Sigmoid colon (tissue), 7 donors: ENCODE measurements around the gene C17orf67. TPM values are rescaled to one million over a fixed set of nuclear protein-coding genes. Genes with fewer than 3 reads are reported as not detected.

Experiments used
- DNase-seq: peaks from one replicate; pipeline ENCODE4 v3.0.0-alpha.2; 2019
- H3K27ac ChIP-seq, 4 donors: fragments of 200-600 bp; sonication (generic); one replicate each; pipeline ENCODE4 v1.5.1; 2016 to 2019; ENCODE audit warnings: mild to moderate bottlenecking in 1 of 4
- H3K27me3 ChIP-seq, 3 donors: fragments of 200-600 bp; sonication (generic); one replicate each; pipeline ENCODE4 v1.5.1; 2019; ENCODE audit warnings: mild to moderate bottlenecking in 1 of 3
- H3K36me3 ChIP-seq, 4 donors: fragments of 200-600 bp; sonication (generic); one replicate each; pipeline ENCODE4 v1.5.1; 2016 to 2019
- H3K4me1 ChIP-seq, 4 donors: fragments of 200-600 bp; sonication (generic); one replicate each; pipeline ENCODE4 v1.5.1; 2017 to 2019
- H3K4me3 ChIP-seq, 4 donors: fragments of 200-600 bp; sonication (generic); one replicate each; pipeline ENCODE4 v1.5.1; 2017 to 2019; ENCODE audit warnings: mild to moderate bottlenecking in 2 of 4, moderate library complexity in 1 of 4
- H3K9me3 ChIP-seq, 4 donors: fragments of 200-600 bp in 3 of 4; sonication (generic) in 3 of 4; one replicate each; pipeline versions ENCODE4 v1.5.1 to v1.6.1; 2013 to 2019
- CTCF ChIP-seq, 4 experiments: fragments of 450-650 bp in 3 of 4; fragments of 200-600 bp in 1 of 4; IDR thresholded peaks; one replicate each; pipeline ENCODE4 v1.5.1; 2016 to 2019; ENCODE audit warnings: antibody characterized with exemption in 4 of 4, mild to moderate bottlenecking in 3 of 4, moderate library complexity in 2 of 4
- EP300 ChIP-seq, 4 donors: sonication (generic); formaldehyde crosslinking; IDR thresholded peaks; one replicate each; pipeline ENCODE4 v1.6.1; 2017; ENCODE audit warnings: antibody characterized with exemption in 4 of 4
- POLR2A ChIP-seq, 2 donors: fragments of 450-650 bp; IDR thresholded peaks; one replicate each; pipeline ENCODE4 v1.6.1; 2016; ENCODE audit warnings: antibody characterized with exemption in 2 of 2, mild to moderate bottlenecking in 2 of 2, moderate library complexity in 2 of 2
- POLR2AphosphoS5 ChIP-seq, 4 donors: sonication (generic); formaldehyde crosslinking; IDR thresholded peaks; one replicate each; pipeline ENCODE4 v1.6.1; 2017; ENCODE audit warnings: antibody characterized with exemption in 4 of 4
- WGBS, 2 donors: extraction: QIAGEN DNeasy Blood & Tissue Kit; methylation state at CpG; one replicate each; pipeline ENCODE4 v1.1.7; 2013; 5-methylcytosine and 5-hydroxymethylcytosine counted together
- intact Hi-C: fragments of 100-400 bp; cut with DNase I; formaldehyde crosslinking; loops from one replicate; pipeline ENCODE4 v1.15.1; 2023
- polyA plus RNA-seq, 3 donors: library from polyadenylated mRNA; stranded (reverse); fragments of 200-250 nt; gene quantifications; one replicate each; pipeline ENCODE4 v1.2.3, GENCODE V29; 2013
- total RNA-seq, 4 donors: library from RNA; depleted of rRNA; stranded (reverse); fragments of >200 nt; gene quantifications; one replicate each; pipeline ENCODE4 v1.1.0, GENCODE V29; 2016
- donor health status: healthy with polysubstance abuse.
- donor health status: Bipolar disorder and iron deficiency.
- donor health status: healthy.

C17orf67 gene
- total and polyA plus RNA-seq, 7 donors: 0.99 to 2.8 (median 1.9) TPM; not detected in 1

- Histone ChIP-seq H3K36me3 (no peaks in the 10 kb centered on the region), H3K27me3 (peaks cover 0 to 10% (median 0%) of the 10 kb centered on the region in 3 donors), H3K27ac (no peak overlapping the region), H3K4me3 (no peak overlapping the region), H3K4me1 (peaks cover 0 to 3% (median under 1%) of the 10 kb centered on the region in 4 donors), H3K9me3 (no peaks in the 10 kb centered on the region)
- TF ChIP-seq POLR2AphosphoS5 (IDR thresholded peaks at IDR 0.05): no peak
- TF ChIP-seq CTCF (IDR thresholded peaks at IDR 0.05): no peak
- TF ChIP-seq POLR2A (IDR thresholded peaks at IDR 0.05): no peak
- no peak for TF ChIP-seq EP300 (IDR thresholded peaks at IDR 0.05)
- 38 to 58% methylated on average over 5 of the region's 5 CpGs for WGBS, 2 donors
- no peak for DNase-seq
- intact Hi-C loops: no loop called here
Measured at GRCh38 chr17:56785405-56785804, 48.3 kb downstream of the C17orf67 start.

GRCh38 chr17:56782338-56782737, 51.4 kb downstream of the C17orf67 start:
- no peaks in the 10 kb centered on the region for H3K9me3 ChIP-seq
- H3K27ac ChIP-seq: no peak overlapping the region
- H3K36me3 ChIP-seq: no peaks in the 10 kb centered on the region
- intact Hi-C loops: no loop called here
- DNase-seq: no peak
- TF ChIP-seq CTCF (IDR thresholded peaks at IDR 0.05): no peak
- TF ChIP-seq POLR2AphosphoS5 (IDR thresholded peaks at IDR 0.05): no peak
- H3K27me3 ChIP-seq: peaks cover 0 to 33% (median 0%) of the 10 kb centered on the region in 3 donors
- H3K4me1 ChIP-seq: peaks cover 0 to 12% (median 4%) of the 10 kb centered on the region in 4 donors
- H3K4me3 ChIP-seq: no peak overlapping the region

GRCh38 chr17:56781906-56782305, 51.8 kb downstream of the C17orf67 start:
- TF ChIP-seq POLR2A (IDR thresholded peaks at IDR 0.05): no peak
- TF ChIP-seq EP300 (IDR thresholded peaks at IDR 0.05): no peak
- TF ChIP-seq POLR2AphosphoS5 (IDR thresholded peaks at IDR 0.05): no peak
- 76 to 80% methylated on average over 6 of the region's 6 CpGs for WGBS, 2 donors
- Histone ChIP-seq H3K27ac (no peak overlapping the region), H3K4me3 (no peak overlapping the region), H3K36me3 (no peaks in the 10 kb centered on the region), H3K4me1 (peaks cover 0 to 12% (median 4%) of the 10 kb centered on the region in 4 donors), H3K9me3 (no peaks in the 10 kb centered on the region), H3K27me3 (peaks cover 0 to 36% (median 0%) of the 10 kb centered on the region in 3 donors)
- intact Hi-C loops: no loop called here
- no peak for DNase-seq

DNA sequence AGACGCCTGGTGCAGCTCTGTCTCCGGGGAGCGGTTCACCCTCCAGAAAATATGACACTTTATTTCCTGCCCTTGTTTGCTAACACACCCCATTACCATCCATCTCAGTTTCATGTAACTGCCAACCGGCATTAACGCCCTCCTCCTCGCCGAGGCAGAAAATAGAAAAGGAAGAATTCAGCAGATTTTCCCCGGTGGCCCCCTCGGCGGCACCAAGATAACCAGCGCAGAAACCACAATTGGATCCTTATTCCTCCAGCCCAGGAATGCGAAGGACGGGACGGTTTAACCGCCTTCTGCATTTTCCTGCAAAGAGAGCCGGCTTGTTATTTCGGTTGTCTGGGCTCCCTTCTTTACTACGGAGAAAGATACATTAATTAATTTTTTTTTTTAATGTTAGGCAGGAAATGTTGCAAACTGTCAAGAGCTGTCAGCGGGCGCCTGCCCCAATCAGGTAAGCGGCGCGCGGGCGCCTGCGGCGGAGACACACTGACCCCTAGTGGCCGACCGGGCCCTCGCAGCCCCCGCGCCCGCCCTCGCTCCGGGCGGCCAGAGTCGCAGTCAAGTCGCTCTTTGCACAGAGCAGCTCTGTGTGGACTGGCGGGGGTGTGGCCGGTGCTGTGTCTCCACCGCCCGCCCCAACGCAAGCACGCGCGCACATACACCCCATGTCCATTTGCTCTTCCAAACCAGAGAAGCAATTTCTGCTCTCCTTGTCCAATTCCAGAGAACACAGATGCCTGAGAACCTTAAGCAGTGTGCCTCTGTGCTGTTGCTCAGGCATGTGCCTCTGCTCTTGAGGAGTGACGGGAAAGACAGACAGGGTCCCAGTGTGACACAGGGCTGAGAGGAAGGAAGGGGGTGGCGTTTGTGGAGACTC, 53.6 kb downstream of the C17orf67 start:
- peak overlapping the region in 3 of 4 donors; percentile 9 to 36 (median 31) for H3K4me3 ChIP-seq
- no peaks in the 10 kb centered on the region for H3K9me3 ChIP-seq
- H3K4me1 ChIP-seq: peaks cover 0 to 12% (median 4%) of the 10 kb centered on the region in 4 donors
- H3K36me3 ChIP-seq: no peaks in the 10 kb centered on the region
- H3K27ac ChIP-seq: no peak overlapping the region
- WGBS, 2 donors: 1% methylated on average over 48 of the region's 48 CpGs
- peaks cover 0 to 42% (median 4%) of the 10 kb centered on the region in 3 donors for H3K27me3 ChIP-seq
- peak; percentile 81 for DNase-seq
- TF ChIP-seq EP300 (IDR thresholded peaks at IDR 0.05): no peak
- TF ChIP-seq CTCF (IDR thresholded peaks at IDR 0.05): peak; percentile 64 to 97 (median 78)
- no peak for TF ChIP-seq POLR2AphosphoS5 (IDR thresholded peaks at IDR 0.05)
- intact Hi-C loops: loop anchor here (1.0 to 2.0 kb wide), 2 partner anchors 21 to 188 kb away; no protein-coding TSS in a partner anchor

DNA sequence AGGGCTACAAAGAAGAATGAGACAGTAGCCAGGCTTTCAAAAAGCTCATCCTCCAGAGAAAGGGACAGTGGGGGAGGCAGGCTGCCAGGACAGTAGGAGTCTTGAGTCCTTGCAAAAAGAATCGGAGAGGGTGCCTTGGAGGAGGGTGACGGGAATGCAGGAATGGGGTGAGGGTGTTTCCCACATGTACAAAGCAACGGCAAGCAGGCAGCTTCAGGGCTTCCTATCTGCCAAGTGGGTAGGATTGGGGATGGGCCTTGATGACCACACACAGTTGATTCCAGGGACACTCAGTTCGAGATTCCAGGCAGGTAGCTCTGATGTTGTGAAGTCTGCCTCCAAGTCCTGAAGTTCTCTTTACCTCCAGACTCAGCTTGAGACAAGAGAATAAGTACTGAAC, 54.4 kb downstream of the C17orf67 start:
- TF ChIP-seq EP300 (IDR thresholded peaks at IDR 0.05): no peak
- no peak for TF ChIP-seq POLR2A (IDR thresholded peaks at IDR 0.05)
- TF ChIP-seq CTCF (IDR thresholded peaks at IDR 0.05): no peak
- no peak for TF ChIP-seq POLR2AphosphoS5 (IDR thresholded peaks at IDR 0.05)
- H3K4me1 ChIP-seq: peaks cover 0 to 12% (median 4%) of the 10 kb centered on the region in 4 donors
- 63 to 69% methylated on average over 4 of the region's 4 CpGs for WGBS, 2 donors
- intact Hi-C loops: loop anchor here (2.0 kb wide), 1 partner anchor 21 kb away; no protein-coding TSS in a partner anchor
- H3K9me3 ChIP-seq: no peaks in the 10 kb centered on the region
- no peak overlapping the region for H3K4me3 ChIP-seq
- peaks cover 0 to 47% (median 4%) of the 10 kb centered on the region in 3 donors for H3K27me3 ChIP-seq
- H3K27ac ChIP-seq: no peak overlapping the region
- no peaks in the 10 kb centered on the region for H3K36me3 ChIP-seq
- no peak for DNase-seq
